Activated CD8-positive, alpha-beta memory T cell treated with anti-CD3 and anti-CD28 coated beads, Interleukin-2, amount 50 U/mL, for 24 hours (primary cell): ENCODE measurements around the gene RGS3.

Experiments used
- DNase-seq: peaks from one replicate; pipeline ENCODE4 v3.0.0-alpha.2; 2020; ENCODE audit errors: extremely low read depth

Gene RGS3

GRCh38 chr9:113570749-113571711 is 107.5 kb downstream of the RGS3 start:
- no peak for DNase-seq

- DNase-seq: no peak
Measured at GRCh38 chr9:113572076-113572861, 108.7 kb downstream of the RGS3 start.

DNA sequence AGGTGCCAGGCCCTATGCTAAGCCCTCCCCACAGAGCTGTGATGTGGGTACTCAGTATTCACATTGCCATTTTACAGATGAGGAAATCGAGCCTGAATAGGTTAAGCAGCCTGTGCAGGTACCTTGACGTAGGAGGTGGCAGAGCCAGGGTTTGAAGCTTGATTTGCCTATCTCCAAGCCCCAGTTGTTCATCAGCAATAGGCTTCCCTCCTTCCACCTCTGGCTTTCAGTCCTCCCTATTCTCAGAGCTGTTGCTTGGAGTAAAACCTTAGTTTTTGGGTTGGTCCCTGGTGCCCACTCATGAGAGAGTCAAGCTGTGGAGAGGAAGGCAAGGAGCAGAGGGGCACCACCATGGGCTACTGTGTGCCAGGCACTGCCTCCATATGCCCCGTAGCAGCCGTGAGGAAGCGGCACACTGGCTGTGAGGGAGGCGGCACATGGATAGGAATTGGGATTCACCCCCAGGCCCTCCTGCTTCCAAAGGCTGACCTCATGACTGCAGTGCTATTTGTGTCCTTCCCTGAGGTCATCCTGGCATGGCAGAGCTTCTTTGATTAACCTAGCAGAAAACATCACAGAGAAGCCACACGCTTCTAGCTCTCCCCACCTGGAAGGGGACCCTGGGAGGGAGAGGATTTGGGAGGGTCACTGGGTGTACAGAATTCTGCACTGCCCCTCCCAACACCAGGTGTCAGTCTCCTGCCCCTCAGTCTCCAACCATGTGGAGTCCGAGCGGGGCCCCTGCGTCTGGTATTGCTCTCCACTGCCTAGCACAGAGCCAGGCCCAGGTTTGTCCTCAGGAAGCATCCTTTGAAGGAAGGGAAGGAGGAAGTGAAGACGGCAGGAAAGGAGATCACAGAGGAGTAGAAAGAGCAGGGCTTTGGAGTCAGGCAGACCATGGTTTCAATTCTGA is 109.8 kb downstream of the RGS3 start:
- no peak for DNase-seq

DNA sequence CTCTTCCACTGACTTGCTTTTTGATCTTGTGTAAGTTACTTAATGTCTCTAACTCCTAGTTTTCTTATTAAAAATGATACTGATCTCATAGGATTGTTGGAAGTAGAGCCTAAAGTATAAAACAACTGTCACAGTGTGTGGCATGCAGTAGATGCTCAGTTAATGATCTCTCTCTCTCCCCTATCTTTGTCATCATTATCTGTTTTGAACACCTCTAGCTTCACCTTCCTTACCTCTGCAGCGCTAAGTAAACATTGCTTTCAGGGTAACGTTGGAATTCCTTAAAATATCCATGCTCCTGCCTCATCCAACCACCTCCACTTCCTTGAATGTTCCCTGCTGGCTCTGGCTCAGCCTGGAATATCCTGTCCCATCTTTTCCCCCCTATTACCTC is 110.4 kb downstream of the RGS3 start:
- DNase-seq: no peak

GRCh38 chr9:113574441-113575262 is 111.1 kb downstream of the RGS3 start:
- DNase-seq: no peak

DNA sequence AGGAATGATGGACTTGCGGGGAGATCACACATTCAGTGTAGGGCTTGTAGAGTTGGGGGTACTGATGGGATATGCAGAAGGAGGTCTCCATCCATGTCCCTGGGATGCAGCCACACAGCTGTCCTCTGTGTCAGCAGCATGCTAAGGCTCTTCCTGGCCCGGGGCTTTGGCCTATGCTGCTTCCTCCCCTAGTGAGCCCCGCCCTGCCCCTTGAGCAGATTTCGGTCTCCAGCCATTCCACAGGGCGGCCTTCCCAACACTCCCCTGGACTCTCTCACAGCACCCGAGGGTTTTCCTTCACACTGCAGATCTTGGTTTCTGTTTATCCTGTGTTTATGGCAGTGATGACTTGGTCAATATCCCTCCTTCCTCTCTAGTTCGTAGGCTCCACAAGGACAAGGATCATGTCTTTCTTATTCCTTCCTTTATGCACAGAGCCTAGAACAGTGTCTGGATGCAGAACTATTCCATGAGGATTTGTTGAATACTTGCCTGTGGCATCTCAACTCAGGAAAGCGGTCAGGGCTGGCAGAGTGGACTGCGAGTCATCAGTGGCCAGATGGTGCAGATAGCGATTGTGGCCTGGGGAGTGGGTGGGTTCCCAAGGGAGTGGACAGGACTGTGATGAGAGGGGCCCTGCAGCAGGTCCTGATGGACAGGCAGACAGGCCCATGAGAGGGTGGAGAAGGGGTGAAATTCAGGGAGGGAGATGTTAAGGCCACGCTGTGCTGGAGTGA is 114.2 kb downstream of the RGS3 start:
- no peak for DNase-seq

DNA sequence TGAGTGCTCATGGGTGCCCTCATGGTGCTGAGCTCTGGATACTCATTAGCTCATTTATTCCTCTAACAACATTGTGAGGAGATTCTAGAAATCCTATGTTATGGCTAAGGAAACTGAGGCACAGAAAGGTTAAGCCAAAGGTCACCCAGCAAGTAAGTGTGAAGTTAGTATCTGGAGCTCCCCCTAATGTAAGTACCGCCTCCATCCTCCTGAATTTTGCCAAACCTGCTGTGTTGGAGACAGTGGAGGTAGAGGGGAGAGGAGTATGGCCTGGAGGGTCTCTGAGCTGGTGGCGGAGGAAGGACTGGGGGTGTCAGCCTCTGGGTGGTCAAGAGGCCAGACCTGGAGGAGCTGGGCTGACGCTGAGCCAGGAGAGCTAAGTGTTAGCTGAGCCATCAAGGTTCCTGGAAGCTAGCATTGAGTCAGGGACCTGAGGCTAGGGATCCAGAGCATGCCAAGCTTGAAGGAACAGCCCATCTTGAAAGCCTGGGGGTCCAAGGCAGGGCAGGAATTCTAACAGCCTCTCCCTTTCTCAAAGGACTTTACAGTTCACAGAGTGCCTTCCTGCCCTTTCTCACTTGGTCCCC is 114.8 kb downstream of the RGS3 start:
- DNase-seq: no peak

DNA sequence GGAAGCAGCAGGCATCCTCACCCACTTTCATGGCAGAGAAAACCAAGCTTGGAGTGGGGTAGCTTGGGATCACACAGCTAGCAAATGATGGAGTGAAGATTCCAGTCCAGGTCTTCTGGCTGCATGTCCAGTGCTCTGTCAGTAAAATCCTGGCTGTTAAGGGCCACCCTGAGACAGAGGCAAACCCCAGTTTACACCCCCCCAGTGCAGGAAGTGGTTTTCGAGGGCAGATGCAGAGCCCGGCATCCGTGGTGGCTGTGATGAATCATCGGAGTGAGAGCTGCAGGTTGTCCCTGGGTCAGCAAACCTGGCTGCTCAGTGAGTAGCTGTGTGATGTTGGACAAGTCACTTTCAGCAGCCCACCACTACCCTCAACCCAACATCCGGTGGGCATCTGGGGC is 115.4 kb downstream of the RGS3 start:
- DNase-seq: peak; percentile 78

- DNase-seq: no peak
Measured at GRCh38 chr9:113579283-113580040, 115.9 kb downstream of the RGS3 start.

GRCh38 chr9:113580041-113580953 is 116.8 kb downstream of the RGS3 start:
- peak; percentile 46 for DNase-seq

DNA sequence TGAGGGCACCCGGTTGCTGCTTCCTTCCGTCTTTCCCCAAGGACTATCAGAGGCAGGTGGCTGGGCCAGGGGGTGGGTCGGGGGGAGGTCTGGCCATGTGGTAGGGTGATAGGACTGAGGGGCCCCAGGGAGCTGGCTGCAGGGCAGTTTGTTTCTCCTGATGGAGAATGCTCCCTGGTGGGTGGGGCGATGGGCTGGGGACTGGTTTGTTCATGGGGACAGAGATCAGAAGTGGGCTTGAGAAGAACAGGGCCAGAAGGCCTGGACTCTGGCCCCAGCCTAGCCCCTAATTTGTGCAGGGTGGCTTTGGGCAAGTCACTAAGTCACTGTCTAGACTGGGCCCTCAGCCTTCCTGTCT is 117.4 kb downstream of the RGS3 start:
- no peak for DNase-seq

DNA sequence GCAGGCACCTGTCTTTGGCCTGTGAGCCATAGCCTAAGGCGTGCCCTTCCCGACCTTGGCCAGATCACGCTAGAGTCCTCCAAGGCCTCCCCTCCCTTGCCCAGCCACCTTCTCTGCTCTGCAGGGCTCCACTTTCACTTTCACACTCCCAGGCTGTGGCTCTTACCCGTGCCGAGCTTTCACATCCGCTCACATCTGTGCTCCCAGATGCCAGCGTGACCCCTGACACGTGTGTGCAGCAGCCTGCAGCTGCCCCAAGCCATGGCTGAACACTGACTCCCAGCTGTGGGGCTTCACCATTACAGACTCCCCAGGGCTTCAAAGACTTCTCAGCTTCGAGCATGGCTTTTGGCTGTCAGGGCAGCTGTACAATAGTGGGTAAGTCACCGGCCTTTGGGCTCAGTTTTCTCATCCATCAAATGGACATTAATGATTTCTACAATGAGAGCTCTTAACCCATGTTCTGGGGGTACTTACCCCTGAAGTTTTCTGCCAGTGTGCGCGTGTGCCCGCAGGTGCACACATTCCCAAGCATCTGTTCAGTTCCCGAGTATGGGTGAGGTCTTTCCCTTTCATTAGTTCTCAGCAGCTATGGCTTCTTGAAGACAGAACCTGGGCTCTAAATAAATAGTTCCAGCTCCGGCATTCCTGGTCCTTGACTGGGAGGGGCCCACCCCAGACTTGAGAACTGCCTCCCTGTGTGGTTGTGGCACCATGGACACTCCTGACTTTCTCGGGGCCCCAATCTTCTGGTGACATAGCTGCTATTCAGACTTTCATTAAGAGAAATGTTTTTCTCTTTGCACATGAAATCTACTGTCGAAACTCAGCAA is 118.6 kb downstream of the RGS3 start:
- DNase-seq: peak; percentile 59

DNA sequence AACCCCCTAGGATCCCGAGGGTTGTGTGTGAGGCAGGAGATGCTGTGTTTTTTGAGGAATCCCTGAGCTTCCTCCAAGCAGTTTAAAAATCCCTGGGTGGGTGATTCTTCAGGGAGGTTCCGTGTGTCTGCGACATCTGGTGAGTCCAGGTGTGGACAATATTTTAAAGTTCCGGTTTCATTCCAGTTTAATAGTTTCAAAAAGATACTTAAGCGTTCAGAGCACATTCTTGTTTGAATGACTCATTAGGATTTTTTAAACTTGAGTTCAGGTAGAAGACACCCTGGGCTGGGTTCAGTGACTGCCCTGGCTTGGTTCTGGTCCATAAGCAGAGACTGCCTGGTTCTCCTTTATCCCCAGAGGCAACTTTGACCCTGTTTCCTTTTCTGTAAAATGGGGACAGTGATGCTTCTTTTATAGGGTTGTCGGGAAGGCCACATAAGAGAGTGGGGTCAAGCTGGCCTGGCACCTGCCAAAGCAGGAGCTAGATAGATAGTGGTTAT is 119.2 kb downstream of the RGS3 start:
- no peak for DNase-seq

DNA sequence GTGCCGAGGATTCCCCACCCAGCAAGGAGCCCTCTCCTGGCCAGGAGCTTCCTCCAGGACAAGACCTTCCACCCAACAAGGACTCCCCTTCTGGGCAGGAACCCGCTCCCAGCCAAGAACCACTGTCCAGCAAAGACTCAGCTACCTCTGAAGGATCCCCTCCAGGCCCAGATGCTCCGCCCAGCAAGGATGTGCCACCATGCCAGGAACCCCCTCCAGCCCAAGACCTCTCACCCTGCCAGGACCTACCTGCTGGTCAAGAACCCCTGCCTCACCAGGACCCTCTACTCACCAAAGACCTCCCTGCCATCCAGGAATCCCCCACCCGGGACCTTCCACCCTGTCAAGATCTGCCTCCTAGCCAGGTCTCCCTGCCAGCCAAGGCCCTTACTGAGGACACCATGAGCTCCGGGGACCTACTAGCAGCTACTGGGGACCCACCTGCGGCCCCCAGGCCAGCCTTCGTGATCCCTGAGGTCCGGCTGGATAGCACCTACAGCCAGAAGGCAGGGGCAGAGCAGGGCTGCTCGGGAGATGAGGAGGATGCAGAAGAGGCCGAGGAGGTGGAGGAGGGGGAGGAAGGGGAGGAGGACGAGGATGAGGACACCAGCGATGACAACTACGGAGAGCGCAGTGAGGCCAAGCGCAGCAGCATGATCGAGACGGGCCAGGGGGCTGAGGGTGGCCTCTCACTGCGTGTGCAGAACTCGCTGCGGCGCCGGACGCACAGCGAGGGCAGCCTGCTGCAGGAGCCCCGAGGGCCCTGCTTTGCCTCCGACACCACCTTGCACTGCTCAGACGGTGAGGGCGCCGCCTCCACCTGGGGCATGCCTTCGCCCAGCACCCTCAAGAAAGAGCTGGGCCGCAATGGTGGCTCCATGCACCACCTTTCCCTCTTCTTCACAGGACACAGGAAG is 120.2 kb downstream of the RGS3 start:
- DNase-seq: no peak

DNA sequence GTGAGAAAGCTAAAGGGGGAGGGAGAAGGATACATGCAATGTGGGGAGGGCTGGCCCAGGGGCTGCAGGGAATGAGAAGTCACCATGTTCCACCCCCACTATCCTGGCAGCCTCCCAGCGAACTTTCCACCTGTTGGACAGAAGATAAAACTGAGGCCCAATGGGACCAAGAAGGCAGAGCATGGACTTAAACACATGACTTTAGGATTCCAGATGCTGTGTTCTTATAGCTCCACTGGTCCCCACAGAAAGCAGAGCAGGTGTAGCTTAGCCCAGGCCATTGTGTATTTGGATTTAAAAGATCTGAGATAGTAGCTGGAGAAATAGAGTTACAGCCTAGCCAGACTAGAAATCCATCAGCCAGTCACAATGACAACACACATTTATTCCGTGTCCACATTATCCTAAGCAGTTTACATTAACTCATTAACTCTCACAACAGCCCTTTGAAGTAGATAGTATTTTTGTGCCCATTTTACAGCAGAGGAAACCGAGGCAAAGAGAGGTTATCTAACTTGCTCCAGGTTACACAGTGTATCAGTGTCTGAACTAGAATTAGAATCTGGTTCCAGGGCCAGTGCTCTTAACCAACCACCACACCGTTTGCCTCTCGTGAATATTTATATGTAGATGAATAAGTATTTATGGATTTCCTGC is 121.0 kb downstream of the RGS3 start:
- no peak for DNase-seq
